Lower leg skin (tissue), 4 donors: ENCODE results near the gene SRSF7. TPM values are rescaled to one million over a fixed set of nuclear protein-coding genes. Genes with fewer than 3 reads are reported as not detected.
A peak's percentile ranks its signal among the peaks of the same experiment; 100 is the strongest.

Experiments
- DNase-seq, 2 donors: peaks; one replicate each; pipeline ENCODE4 v3.0.0-alpha.2; 2019; ENCODE audit warnings: low spot score in 2 of 2
- H3K4me3 ChIP-seq: fragments of 200-600 bp; sonication (generic); 2 replicates; pipeline ENCODE4 v1.5.1; 2017; ENCODE audit warnings: mild to moderate bottlenecking, low read depth; ENCODE audit not compliant: poor library complexity, severe bottlenecking
- POLR2A ChIP-seq, 2 donors: fragments of 450-650 bp; IDR thresholded peaks; one replicate each; pipeline ENCODE4 v1.6.1; 2016 to 2017; ENCODE audit warnings: antibody characterized with exemption in 2 of 2, mild to moderate bottlenecking in 1 of 2, moderate library complexity in 1 of 2
- WGBS, 2 donors: methylation state at CpG; one replicate each; pipeline ENCODE4 v1.1.5; 2018; 5-methylcytosine and 5-hydroxymethylcytosine counted together
- intact Hi-C: fragments of 100-400 bp; cut with DNase I; formaldehyde crosslinking; loops from one replicate; pipeline ENCODE4 v1.15.0; 2023; ENCODE audit warnings: low total_unique reads
- total RNA-seq, 4 donors: library from RNA; depleted of rRNA; stranded (reverse); fragments of >200 nt; gene quantifications; one replicate each; pipeline ENCODE4 v1.1.0, GENCODE V29; 2016
- TF ChIP-seq, protein P1 (sequence below), 3 donors: fragments of 450-650 bp; IDR thresholded peaks; one replicate each; pipeline ENCODE4 v1.5.1; 2016; ENCODE audit warnings: antibody characterized with exemption in 3 of 3, mild to moderate bottlenecking in 3 of 3, moderate library complexity in 2 of 3

The SRSF7 gene
- total RNA-seq, 4 donors from 2014 or later = 69.7 to 77.1 (median 72.8) TPM

DNA sequence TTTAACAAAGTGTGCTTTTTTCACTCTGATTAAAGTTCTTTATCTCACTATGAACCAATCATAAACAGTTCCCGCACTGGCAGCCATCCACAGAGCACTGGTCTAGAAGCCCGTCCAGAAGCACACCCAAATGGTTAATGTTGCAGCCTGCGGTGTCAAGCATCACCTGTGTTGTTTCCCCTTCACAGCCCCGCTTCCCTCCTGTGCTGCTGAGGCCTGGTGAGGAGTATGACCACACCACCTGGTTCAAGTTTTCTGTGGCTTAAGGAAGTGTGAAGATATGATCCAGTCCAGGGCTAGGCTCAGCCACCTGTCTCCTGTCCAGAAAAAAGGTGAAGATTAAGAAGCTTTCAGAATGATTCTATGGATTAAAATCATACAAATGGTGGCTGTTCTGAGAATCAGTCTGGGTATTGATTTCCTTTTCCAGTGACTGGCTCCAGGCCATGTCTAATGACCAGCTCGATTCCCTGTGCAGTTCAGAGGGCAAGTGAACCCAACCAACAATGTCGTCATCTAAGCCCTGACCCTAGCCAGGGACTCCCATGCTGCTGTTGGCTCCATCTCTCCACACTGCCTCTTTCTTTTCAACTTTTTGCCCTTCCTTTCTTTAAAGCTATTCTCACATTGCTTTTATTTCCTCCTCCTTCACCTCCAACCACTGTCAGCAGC is 17.7 kb downstream of the SRSF7 start:
- intact Hi-C loops = no loop called here
- TF ChIP-seq POLR2A (IDR thresholded peaks at IDR 0.05) = no peak
- TF ChIP-seq, protein P1, sequence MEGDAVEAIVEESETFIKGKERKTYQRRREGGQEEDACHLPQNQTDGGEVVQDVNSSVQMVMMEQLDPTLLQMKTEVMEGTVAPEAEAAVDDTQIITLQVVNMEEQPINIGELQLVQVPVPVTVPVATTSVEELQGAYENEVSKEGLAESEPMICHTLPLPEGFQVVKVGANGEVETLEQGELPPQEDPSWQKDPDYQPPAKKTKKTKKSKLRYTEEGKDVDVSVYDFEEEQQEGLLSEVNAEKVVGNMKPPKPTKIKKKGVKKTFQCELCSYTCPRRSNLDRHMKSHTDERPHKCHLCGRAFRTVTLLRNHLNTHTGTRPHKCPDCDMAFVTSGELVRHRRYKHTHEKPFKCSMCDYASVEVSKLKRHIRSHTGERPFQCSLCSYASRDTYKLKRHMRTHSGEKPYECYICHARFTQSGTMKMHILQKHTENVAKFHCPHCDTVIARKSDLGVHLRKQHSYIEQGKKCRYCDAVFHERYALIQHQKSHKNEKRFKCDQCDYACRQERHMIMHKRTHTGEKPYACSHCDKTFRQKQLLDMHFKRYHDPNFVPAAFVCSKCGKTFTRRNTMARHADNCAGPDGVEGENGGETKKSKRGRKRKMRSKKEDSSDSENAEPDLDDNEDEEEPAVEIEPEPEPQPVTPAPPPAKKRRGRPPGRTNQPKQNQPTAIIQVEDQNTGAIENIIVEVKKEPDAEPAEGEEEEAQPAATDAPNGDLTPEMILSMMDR (IDR thresholded peaks at IDR 0.05) = no peak
- WGBS, 2 donors = 84 to 93% methylated on average over 6 of the region's 6 CpGs
- DNase-seq = peak in 1 of 2 donors; percentile 61
- H3K4me3 ChIP-seq = no peak overlapping the region

DNA sequence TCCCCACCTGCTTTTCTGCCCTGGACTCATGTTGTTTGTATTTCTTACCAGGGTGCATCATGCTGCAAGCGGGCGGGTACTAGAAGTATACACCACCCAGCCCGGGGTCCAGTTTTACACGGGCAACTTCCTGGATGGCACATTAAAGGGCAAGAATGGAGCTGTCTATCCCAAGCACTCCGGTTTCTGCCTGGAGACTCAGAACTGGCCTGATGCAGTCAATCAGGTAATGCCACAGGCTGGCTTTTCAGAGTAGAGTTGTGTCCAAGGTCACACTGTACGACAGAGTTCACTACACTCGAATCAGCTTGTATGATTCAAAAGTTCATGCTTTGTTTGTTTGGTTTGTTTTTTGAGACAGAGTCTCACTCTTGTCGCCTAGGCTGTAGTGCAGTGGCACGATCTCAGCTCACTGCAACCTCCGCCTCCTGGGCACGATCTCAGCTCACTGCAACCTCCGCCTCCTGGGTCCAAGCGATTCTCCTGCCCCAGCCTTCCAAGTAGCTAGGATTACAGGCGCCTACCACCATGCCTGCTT is 19.4 kb downstream of the SRSF7 start:
- peak in 1 of 2 donors; percentile 58 for DNase-seq
- H3K4me3 ChIP-seq = no peak overlapping the region
- WGBS, 2 donors = 91 to 93% methylated on average over 14 of the region's 14 CpGs
- intact Hi-C loops = no loop called here
- no peak for TF ChIP-seq POLR2A (IDR thresholded peaks at IDR 0.05)

DNA sequence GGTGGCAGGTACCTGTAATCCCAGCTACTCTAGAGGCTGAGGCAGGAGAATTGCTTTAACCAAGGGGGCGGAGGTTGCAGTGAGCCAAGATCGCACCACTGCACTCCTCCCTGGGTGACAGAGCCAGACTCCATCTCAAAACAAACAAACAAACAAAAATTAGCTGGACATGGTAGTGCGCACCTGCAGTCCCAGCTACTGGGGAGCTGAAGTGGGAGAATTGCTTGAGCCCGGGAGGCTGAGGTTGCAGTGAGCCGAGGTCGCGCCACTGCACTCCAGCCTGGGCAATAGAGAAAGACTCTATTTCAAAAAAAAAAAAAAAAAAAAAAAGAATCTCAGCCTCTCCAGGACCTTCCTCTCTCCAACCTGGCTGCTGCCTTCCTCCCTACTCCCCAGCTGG is 20.1 kb downstream of the SRSF7 start:
- WGBS, 2 donors = 94 to 96% methylated on average over 7 of the region's 7 CpGs
- DNase-seq = peak in 1 of 2 donors; percentile 50
- no peak overlapping the region for H3K4me3 ChIP-seq
- TF ChIP-seq POLR2A (IDR thresholded peaks at IDR 0.05) = no peak
- TF ChIP-seq, protein P1 (IDR thresholded peaks at IDR 0.05) = no peak
- intact Hi-C loops = no loop called here

DNA sequence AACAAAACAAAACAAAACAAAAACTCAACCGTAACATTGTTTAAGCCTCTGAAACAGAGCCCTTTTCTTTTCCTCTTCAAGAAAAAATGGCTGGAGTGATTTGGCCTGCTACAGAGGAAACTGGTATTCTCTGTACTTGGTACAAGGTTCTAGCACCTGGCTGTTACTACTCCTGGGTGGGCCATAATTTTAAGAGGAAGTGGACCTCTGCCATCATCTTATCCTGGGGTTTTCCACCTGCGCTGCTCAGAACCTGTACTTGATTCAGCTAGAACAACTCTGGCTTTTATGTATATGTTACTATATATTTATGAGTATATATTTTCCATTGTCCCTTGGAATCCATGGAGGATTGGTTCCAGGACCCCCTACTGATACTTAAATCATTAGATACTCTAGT is 22.5 kb downstream of the SRSF7 start:
- 47 to 61% methylated on average over 2 of the region's 2 CpGs for WGBS, 2 donors
- TF ChIP-seq POLR2A (IDR thresholded peaks at IDR 0.05) = no peak
- TF ChIP-seq, protein P1 (IDR thresholded peaks at IDR 0.05) = no peak
- DNase-seq = no peak
- no peak overlapping the region for H3K4me3 ChIP-seq
- intact Hi-C loops = no loop called here

DNA sequence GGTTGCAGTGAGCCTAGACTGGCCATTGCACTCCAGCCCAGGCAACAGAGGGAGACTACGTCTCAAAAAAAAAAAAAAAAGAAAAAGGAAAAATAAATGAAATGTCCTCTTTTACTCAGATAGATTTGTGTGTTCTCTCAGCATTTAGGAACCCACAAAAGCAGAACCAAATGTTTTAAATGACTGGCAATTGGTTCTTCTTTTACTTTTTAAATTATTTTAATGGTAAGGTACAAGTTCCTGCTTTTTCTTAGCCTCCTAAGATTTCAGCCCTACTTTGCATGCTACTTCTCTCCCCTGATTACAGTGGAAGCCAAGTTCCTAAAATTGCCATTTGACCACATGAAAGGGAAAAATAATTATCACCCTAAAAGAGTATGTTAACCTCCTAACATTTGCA is 23.5 kb downstream of the SRSF7 start:
- no peak for DNase-seq
- TF ChIP-seq, protein P1 (IDR thresholded peaks at IDR 0.05) = no peak
- TF ChIP-seq POLR2A (IDR thresholded peaks at IDR 0.05) = no peak
- H3K4me3 ChIP-seq = no peak overlapping the region
- intact Hi-C loops = no loop called here
- 88 to 95% methylated on average over 1 of the region's 1 CpG for WGBS, 2 donors

DNA sequence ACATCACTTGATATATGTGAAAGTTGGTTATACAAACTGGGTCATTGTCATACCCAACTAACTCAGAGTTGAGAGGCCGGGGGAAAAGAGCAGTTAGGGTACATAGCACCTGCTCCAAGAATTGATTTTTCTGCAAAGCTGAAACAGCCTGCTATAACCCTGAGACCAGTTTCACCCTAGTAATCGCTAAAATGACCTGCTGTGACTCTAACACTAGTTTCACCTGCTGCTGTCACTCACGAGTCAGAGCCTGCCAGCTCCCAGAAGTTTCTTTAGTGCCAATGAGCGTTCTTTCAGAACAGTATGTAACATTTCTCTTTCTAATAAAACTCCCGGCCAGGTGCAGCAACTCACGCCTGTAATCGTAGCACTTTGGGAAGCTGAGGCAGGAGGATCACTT is 28.0 kb downstream of the SRSF7 start:
- intact Hi-C loops = no loop called here
- H3K4me3 ChIP-seq = no peak overlapping the region
- WGBS, 2 donors = 61 to 81% methylated on average over 7 of the region's 7 CpGs
- TF ChIP-seq, protein P1 (IDR thresholded peaks at IDR 0.05) = no peak
- TF ChIP-seq POLR2A (IDR thresholded peaks at IDR 0.05) = no peak
- DNase-seq = peak in 1 of 2 donors; percentile 31
